AG09319 (cell line): Measurements from ENCODE around the gene NKX3-2.

ENCODE experiments used
- DNase-seq: peaks from one replicate; pipeline ENCODE4 v3.0.0-alpha.2; 2010; ENCODE audit warnings: low read depth; ENCODE audit errors: extremely low read depth
- TF ChIP-seq, protein P1 (sequence below): IDR thresholded peaks from 2 replicates; pipeline ENCODE4 v1.5.1; 2011; ENCODE audit warnings: low read depth, mild to moderate bottlenecking, inconsistent platforms, low read length, moderate library complexity

The NKX3-2 gene

DNA sequence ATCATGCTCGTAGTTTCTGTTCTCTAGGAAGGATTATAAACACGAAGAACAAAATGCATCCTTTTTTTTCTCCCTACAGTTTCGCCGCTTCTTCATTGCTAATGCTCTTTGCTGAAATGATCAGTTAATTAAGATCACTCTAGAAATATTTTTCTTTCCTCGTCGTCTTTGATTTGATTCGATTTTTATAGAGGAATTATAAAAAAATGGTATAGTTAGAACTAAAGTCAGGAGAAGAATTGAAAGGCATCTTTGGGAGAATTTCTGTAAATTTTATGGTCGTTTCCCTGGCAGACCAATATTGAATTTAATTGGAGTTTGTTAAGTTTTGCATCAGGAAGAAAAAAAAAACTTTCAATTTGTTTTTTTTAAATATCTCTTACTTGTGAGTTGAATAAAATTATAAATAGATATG lies 1.1 kb upstream of the NKX3-2 start:
- TF ChIP-seq, protein P1, sequence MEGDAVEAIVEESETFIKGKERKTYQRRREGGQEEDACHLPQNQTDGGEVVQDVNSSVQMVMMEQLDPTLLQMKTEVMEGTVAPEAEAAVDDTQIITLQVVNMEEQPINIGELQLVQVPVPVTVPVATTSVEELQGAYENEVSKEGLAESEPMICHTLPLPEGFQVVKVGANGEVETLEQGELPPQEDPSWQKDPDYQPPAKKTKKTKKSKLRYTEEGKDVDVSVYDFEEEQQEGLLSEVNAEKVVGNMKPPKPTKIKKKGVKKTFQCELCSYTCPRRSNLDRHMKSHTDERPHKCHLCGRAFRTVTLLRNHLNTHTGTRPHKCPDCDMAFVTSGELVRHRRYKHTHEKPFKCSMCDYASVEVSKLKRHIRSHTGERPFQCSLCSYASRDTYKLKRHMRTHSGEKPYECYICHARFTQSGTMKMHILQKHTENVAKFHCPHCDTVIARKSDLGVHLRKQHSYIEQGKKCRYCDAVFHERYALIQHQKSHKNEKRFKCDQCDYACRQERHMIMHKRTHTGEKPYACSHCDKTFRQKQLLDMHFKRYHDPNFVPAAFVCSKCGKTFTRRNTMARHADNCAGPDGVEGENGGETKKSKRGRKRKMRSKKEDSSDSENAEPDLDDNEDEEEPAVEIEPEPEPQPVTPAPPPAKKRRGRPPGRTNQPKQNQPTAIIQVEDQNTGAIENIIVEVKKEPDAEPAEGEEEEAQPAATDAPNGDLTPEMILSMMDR, result no peak
- no peak for DNase-seq

DNA sequence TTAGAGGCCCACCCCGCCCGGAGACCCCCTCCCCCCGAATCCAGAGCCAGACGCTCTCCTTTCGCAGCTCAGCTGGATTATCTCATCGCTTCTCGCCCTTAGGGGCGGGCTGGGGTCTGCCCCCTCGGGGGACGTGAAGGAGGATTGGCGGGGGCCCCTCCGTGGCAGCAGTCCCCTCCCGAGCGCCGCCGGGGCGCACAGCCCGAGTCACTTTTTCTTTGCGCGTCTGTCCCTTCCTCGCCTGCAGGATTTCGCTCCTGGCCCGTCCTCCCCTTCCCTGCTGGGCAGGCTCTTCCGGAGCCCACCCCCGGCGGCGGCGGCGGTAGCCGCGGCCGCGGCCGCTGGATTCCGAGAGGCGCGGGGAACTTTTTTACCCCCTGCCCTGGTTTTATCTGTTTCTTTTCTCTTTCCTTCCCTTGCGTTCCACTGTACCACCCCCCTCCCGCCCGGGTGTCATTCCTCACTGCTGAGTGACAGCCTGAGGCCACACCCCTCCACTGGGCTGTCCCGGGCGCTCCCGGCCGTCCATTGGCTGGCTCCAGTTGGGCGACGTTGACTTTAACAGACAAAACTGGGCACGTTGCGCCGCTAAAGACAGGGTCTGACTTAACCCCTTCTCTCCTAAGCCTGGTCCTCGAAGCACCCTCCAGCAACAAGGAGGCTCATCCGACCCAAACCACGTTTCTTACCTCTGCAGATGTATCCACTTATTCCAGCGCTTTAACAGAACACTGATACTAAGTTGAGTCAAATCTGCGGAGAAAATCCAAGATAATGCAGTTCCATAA lies 492 bp upstream of the NKX3-2 start:
- DNase-seq, result peak; percentile 5
- TF ChIP-seq, protein P1, result no peak

DNA sequence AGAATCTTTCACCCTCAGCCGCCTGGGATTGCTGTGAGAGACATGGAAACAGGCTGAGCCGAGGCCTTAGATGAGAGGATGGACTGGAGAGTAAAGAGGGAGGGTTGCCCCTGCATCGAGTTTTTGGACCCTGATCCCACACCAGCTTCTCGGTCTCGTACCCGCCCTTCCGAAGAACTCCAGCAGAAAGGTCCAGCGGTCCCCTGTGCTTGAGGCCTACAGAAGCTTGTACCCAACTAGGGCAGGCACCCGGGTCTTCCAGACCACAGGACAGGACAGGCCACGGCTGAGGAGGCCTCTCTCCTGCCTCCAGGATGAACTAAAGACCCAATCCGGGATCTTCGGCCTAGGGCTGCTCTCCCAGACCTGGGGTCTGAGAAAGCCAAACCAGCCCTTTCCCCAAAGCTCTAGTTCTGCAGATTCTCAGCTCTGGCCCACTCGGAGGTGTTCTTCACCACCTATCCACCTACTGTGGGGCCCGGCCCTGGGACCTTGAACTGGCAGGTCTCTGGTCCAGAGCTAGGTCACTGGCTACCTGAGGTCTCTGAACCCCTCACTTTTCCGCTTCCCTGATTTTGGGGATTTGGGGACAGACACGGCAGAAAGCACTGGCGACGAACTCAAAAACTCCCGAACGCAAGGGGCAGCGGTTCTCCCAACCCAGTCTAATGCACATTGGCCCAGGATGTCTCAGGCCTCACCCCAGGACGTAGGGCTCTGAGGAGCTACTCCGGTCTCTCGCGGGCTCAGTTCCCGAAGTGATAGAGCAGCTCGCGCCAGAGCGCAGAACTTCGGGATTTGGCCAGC lies 1.1 kb downstream of the NKX3-2 start:
- TF ChIP-seq, protein P1, result no peak
- DNase-seq, result no peak

GRCh38 chr4:13542577-13543031 lies 1.7 kb downstream of the NKX3-2 start:
- DNase-seq, result no peak
- TF ChIP-seq, protein P1, result no peak

DNA sequence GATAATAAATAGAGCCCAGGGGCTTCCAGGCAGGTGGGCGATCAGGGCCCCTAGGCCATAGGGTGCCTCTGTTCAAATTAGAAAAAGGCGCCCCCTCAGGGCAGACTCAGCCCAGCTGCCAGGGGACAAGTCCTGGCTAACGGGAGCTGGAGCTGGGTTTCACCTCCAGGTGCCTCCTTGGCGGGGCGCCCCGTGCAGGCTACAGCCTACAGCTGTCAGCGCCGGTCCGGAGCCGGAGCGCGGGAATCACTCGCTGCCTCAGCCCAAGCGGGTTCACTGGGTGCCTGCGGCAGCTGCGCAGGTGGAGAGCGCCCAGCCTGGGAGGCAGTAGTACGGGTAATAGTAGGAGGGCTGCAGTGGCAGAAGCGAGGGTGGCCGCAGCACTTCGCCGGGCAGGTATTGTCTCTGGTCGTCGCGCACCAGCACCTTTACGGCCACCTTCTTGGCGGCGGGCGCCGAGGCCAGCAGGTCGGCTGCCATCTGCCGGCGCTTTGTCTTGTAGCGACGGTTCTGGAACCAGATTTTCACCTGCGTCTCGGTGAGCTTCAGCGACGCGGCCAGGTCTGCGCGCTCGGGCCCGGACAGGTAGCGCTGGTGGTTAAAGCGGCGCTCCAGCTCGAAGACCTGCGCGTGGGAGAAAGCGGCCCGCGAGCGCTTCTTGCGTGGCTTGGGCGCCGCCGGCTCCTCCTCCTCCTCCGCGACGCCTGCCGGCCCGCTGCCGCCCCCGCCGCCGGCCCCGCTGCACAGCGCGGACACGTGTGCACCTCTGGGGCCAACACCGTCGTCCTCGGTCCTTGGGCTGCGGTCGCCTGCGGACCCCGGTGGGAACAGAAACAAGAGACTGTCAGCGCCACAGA lies 2.4 kb downstream of the NKX3-2 start:
- no peak for DNase-seq
- TF ChIP-seq, protein P1, result no peak

DNA sequence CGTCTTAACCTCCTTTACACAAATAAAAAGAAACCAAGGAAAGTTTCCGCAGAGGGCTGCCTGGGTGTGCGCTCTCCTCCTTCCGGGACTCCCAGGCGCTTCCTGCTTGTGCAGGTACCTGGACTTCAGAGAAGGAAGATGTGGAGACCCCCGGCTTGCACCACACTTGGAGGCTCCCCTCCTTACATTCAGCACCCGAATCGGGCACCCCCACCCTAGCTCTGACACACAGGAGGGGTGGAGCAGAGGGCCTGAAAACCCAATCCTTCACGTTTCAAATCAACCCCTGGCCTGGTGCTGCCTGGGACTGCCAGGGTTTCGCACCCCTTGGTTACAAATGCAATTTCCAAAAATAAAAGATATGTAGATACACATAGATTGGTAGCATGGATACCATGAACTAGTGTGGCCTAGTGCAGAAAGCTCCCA lies 3.1 kb downstream of the NKX3-2 start:
- TF ChIP-seq, protein P1, result no peak
- no peak for DNase-seq
